Measurements from ENCODE around the gene MRLN. TPM values are rescaled to one million over a fixed set of nuclear protein-coding genes. Genes with fewer than 3 reads are reported as not detected.

The MRLN gene
- polyA plus RNA-seq, 1 of the 3 experiments (the other 2 are of a cell fraction): not detected

GRCh38 chr10:59709395-59710125 is 43.7 kb downstream of the MRLN start, which contains the start of gene SLC16A9 (continued):
- TF ChIP-seq REST (IDR thresholded peaks at IDR 0.05; ENCODE audit: low read depth, low read length) (no peak), USF1 (IDR thresholded peaks at IDR 0.05; ENCODE audit: borderline replicate concordance, low read depth) (no peak), JUND (IDR thresholded peaks at IDR 0.05) (no peak), NRF1 (IDR thresholded peaks at IDR 0.05; ENCODE audit: low read depth, low read length) (no peak; the same call in 1 of the 2 replicates), RFX5 (IDR thresholded peaks at IDR 0.05; ENCODE audit: low read length) (no peak), FOSL2 (IDR thresholded peaks at IDR 0.05; ENCODE audit: borderline replicate concordance, low read depth) (no peak), YY1 (IDR thresholded peaks at IDR 0.05; ENCODE audit: low read depth) (no peak), SMC3 (IDR thresholded peaks at IDR 0.05; ENCODE audit: low read depth, low read length) (no peak)

- H3K4me1 ChIP-seq (ENCODE audit: control insufficient read depth in 1 of 2, insufficient read depth in 2 of 2, low read depth in 1 of 2, low read length in 1 of 2): peaks cover 0 to 23% of the 10 kb centered on the region in 2 experiments; a peak in 2 of 4 replicates
- H3K9ac ChIP-seq: peak overlapping the region; percentile 75
- POLR2A ChIA-PET: interaction anchor here (0.7 to 1.5 kb wide), 2 partner anchors 17 to 197 kb away, joined by 3 read pairs; partner anchors contain the start of gene CCDC6
- H3K9me3 ChIP-seq: no peaks in the 10 kb centered on the region
- H4K20me1 ChIP-seq (ENCODE audit: insufficient read depth): no peaks in the 10 kb centered on the region
- WGBS (ENCODE audit: low lambda C conversion rate): 2% methylated on average over 12 of the region's 42 CpGs
- peaks cover 4% of the 10 kb centered on the region for H3F3A ChIP-seq (replicated peaks; ENCODE audit: insufficient read depth)
- DNase-seq: peak; percentile 81
- peak overlapping the region; percentile 67 to 82 for H3K4me3 ChIP-seq (ENCODE audit: low read depth in 2 of 2, low read length in 1 of 2)
- TF ChIP-seq RAD21 (IDR thresholded peaks at IDR 0.05; ENCODE audit: low read length) (no peak), MAX (IDR thresholded peaks at IDR 0.05; ENCODE audit: low read depth) (peak; percentile 52), REST (IDR thresholded peaks at IDR 0.05; ENCODE audit: low read depth, low read length) (0 out of 2 replicates have a peak, but pooled peaks have one; percentile 37), SIN3A (IDR thresholded peaks at IDR 0.05; ENCODE audit: borderline replicate concordance, low read depth, low read length) (0 out of 2 replicates have a peak, but pooled peaks have one; percentile 43), RFX5 (IDR thresholded peaks at IDR 0.05; ENCODE audit: low read length) (no peak), EP300 (IDR thresholded peaks at IDR 0.05; ENCODE audit: borderline replicate concordance in 1 of 2, low read depth in 1 of 2, low read length in 1 of 2) (no peak)
- peak overlapping the region; percentile 99 for H3K4me2 ChIP-seq
- no peaks in the 10 kb centered on the region for H3K36me3 ChIP-seq (replicated peaks in 1 of 2; ENCODE audit: control insufficient read depth in 1 of 2, insufficient read depth in 2 of 2, low read length in 1 of 2)
- no peaks in the 10 kb centered on the region for H3K9me2 ChIP-seq
- H3K27ac ChIP-seq (ENCODE audit: low read depth in 2 of 2, low read length in 1 of 2): peak overlapping the region; percentile 36 to 70; a peak in 3 of 4 replicates
- H2AFZ ChIP-seq (ENCODE audit: low read depth): peak overlapping the region; percentile 92
- peaks cover 6% of the 10 kb centered on the region; the same call in 1 of the 2 replicates for H3K27me3 ChIP-seq (ENCODE audit: insufficient read depth)
- no peaks in the 10 kb centered on the region for H3K79me2 ChIP-seq (ENCODE audit: insufficient read depth)
- CTCF ChIA-PET: interaction anchor here (0.7 to 2.1 kb wide), 15 partner anchors 9 to 607 kb away, joined by 3 to 10 read pairs (median 3); no protein-coding TSS in a partner anchor
Measured at GRCh38 chr10:59708816-59709394, 44.4 kb downstream of the MRLN start.

All from SK-N-SH (cell line).